Middle frontal gyrus (tissue), 1 donor: ENCODE data around the gene MOB4.
"Not testable (repeated sequence)": the region's sequence is repeated elsewhere in the genome, so short reads cannot be mapped to it uniquely, and the experiment has no call there.

Experiments used
- DNase-seq: peaks from one replicate; pipeline ENCODE4 v3.0.0-alpha.2; 2015; ENCODE audit warnings: low spot score; ENCODE audit errors: extremely low spot score

MOB4 gene

DNA sequence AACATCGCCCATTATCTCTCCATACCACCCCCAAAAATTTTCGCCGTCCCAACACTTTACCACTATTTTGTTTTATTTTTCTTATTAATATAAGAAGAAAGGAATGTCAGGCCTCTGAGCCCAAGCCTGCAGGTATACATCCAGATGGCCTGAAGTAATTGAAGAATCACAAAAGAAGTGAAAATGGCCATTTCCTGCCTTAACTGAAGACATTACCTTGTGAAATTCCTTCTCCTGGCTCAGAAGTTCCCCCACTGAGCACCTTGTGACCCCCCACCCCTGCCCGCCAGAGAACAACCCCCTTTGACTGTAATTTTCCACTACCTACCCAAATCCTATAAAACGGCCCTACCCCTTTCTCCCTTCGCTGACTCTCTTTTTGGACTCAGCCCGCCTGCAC, 71.4 kb downstream of the MOB4 start:
- not testable (repeated sequence) for DNase-seq

DNA sequence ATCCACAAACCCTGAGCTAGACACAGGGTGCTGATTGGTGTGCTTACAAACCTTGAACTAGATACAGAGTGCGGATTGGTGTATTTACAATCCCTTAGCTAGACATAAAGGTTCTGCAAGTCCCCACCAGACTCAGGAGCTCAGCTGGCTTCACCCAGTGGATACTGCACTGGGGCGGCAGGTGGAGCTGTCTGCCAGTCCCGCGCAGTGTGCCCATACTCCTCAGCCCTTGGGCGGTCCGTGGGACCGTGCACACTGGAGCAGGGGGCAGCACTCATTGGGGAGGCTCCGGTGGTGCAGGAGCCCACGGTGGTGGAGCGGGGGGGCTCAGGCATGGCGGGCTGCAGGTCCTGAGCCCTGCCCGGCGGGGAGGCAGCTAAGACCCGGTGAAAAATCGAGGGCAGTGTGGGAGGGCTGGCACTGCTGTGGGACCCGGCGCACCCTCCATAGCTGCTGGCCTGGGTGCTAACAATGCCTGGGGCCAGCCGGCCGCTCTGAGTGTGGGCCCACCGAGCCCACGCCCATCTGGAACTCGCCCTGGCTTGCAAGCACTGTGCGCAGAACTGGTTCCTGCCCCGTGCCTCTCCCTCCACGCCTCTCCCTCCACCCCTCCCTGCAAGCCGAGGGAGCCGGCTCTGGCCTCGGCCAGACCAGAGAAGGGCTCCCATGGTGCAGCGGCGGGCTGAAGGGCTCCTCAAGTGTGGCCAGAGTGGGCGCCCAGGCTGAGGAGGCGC, 75.6 kb downstream of the MOB4 start:
- no peak for DNase-seq

GRCh38 chr2:197596766-197597165, 80.9 kb downstream of the MOB4 start:
- DNase-seq, result no peak

DNA sequence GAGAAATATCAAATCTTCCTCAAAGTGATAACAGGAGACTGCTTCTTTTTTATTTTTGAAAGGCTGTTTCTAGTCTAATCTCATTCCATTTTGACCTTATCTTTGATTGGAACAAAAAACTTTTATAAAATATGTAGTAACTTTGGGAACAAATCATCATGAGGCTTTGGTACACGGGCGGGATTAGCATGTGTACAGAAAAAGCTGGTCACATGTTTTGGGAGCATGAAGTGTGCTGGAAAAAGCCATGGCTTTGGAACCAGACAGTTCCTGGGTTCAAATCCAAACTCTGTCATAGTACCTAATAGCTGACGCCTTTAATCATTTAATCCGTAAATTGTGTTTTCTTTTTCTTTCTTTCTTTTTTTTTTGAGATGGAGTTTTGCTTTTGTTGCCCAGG, 81.3 kb downstream of the MOB4 start:
- no peak for DNase-seq

DNA sequence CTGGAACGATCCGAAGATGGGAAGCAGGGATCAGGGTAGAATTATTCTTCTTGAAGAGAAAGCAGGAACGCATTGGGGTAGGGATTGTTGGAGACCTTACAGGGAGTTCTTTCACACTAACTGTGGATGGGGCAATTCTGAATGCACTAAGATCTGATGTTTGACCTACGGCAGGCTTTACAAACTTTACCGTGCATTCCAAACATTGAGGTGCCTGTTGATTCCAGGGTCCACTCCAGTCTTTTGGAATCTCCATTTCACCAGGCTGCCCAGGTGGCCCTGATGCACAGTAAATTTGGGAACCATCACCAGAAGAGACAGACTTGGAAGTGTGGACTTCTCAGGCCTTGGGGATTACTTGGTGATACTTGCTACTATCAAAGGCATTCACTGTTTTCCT, 82.6 kb downstream of the MOB4 start:
- no peak for DNase-seq

DNA sequence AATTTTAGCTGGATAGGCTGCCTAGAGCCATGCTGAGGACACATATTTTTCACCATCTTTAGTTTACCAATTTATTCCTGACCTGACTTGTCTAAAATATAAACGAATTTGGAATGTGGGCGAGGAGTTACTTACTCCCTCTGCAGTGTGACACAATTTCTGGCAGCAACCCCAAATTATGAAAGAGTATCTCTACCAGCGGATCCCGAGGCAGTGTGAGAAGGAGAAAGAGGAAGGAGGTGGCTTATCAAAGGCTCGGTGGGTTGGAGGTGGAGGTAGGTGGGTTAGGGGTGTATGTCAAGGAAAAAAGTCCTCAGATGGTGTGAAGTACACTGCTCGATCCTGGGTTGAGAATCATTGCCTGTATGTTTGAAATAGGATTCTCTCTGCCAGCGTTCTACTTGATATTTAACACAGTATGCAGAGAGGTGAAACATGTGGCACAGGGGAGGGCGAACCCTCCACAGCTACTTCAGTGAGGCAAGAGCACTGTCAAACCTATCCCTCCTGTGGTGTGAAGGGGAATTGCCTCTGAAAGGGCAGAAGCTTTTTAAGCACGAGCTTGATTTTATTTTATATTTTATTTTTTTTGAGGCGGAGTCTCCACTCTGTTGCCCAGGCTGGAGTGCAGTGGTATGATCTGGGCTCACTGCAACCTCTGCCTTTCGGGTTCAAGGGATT, 83.6 kb downstream of the MOB4 start:
- DNase-seq, result no peak

DNA sequence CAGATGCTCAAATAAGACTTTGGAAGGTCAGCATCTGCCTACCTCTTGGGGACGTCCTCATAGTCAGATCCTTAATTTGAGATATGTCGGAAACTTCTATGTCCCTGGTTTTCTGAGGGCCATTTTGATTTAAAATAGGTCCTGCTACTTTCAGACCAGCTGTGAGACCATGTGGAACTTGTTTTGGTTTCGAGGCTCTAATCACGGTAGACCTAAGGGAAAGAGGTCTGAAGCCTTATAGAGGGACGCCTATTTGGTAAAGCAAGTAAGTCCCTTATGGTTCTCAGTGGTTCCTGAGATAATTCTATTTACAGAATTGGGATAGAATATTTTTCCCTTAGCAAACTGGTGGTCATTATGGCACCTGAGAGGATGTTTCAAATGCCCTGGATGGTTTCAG, 84.4 kb downstream of the MOB4 start:
- DNase-seq, result no peak

GRCh38 chr2:197601726-197602125, 85.9 kb downstream of the MOB4 start:
- no peak for DNase-seq
